Kidney epithelial cell (primary cell): ENCODE results near the gene UNC13B. TPM values are rescaled to one million over a fixed set of nuclear protein-coding genes. Genes with fewer than 3 reads are reported as not detected.

Source experiments
- DNase-seq: peaks from one replicate; pipeline ENCODE4 v3.0.0-alpha.2; 2010; ENCODE audit warnings: low read depth
- H3K27me3 ChIP-seq: 2 replicates; pipeline ENCODE4 v1.6.0; 2011; ENCODE audit warnings: low read length; ENCODE audit not compliant: control insufficient read depth, insufficient read depth
- H3K36me3 ChIP-seq: 2 replicates; pipeline ENCODE4 v1.5.1; 2011; ENCODE audit warnings: low read length; ENCODE audit not compliant: control insufficient read depth, insufficient read depth
- H3K4me3 ChIP-seq: 2 replicates; pipeline ENCODE4 v1.5.1; 2011; ENCODE audit warnings: low read depth, mild to moderate bottlenecking, control low read depth, low read length
- total RNA-seq: library from RNA; depleted of rRNA; stranded (reverse); fragments of >200 nt; gene quantifications from 2 replicates; pipeline ENCODE4 v1.2.3, GENCODE V29; 2015
- TF ChIP-seq, protein P1 (sequence below): IDR thresholded peaks from 2 replicates; pipeline ENCODE4 v1.5.1; 2011; ENCODE audit warnings: mild to moderate bottlenecking, moderate library complexity, low read length, control low read depth, inconsistent platforms; ENCODE audit not compliant: insufficient read depth, poor library complexity, severe bottlenecking

UNC13B gene
- total RNA-seq, result 30.0 and 30.1 TPM in 2 replicates

DNA sequence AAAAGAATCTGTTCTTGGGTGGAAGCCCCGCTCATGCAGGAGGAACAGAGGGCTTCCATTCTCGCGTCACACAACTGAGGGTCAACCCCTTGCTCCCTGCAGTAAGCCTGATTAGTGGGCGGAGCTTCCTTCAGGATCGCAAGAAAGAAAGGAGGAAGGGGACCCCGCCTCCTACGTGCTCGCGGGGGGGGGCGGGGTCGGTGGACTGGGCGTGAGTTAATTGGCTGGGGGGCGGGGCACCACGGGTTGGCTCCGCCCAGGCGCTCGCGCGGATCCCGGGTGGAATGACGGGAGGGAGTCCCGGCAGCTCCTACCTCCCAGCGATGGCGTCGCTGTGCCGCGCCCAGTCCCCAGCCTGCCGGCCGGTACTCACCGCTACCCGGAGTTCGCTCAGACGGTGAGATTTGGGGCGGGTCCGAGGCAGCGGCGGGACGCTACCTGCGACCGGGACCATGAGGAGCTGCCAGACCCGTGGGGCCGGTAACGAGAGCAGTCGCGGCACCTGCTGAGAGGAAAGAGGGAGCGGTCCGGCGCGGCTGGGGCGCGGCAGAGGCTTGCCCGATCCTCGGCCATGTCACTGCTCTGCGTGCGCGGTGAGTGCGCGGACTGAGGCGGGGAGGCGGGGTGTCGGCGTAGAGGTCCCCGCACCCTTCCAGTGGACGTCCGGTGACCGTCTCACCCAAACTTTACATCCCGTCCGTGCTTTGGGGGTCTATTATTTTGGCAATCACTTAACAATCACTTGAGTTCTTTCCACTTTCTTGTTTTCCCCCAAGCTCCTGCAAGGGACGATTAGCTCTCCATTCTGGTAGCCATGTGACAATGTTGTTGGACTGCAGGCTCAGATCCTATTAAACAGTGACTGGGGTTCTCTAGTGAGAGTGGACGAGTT is at the start of gene UNC13B:
TSS of gene UNC13B (plus strand) at position 297 of the 892 bp plus-strand sequence. CDS start at position 572, 275 bp downstream.
- peak within 1 kb of the TSS; percentile 80 for H3K4me3 ChIP-seq
- TF ChIP-seq, protein P1, sequence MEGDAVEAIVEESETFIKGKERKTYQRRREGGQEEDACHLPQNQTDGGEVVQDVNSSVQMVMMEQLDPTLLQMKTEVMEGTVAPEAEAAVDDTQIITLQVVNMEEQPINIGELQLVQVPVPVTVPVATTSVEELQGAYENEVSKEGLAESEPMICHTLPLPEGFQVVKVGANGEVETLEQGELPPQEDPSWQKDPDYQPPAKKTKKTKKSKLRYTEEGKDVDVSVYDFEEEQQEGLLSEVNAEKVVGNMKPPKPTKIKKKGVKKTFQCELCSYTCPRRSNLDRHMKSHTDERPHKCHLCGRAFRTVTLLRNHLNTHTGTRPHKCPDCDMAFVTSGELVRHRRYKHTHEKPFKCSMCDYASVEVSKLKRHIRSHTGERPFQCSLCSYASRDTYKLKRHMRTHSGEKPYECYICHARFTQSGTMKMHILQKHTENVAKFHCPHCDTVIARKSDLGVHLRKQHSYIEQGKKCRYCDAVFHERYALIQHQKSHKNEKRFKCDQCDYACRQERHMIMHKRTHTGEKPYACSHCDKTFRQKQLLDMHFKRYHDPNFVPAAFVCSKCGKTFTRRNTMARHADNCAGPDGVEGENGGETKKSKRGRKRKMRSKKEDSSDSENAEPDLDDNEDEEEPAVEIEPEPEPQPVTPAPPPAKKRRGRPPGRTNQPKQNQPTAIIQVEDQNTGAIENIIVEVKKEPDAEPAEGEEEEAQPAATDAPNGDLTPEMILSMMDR, result peak; percentile 17
- DNase-seq, result peak; percentile 67
- no peaks in the 10 kb centered on the region for H3K27me3 ChIP-seq
- H3K36me3 ChIP-seq, result no peaks in the 10 kb centered on the region

- H3K36me3 ChIP-seq, result no peaks in the 10 kb centered on the region
- no peaks in the 10 kb centered on the region for H3K27me3 ChIP-seq
- no peak overlapping the region for H3K4me3 ChIP-seq
- no peak for DNase-seq
- TF ChIP-seq, protein P1, result no peak
Observed at GRCh38 chr9:35112257-35113020, 49.4 kb upstream of the UNC13B start.

DNA sequence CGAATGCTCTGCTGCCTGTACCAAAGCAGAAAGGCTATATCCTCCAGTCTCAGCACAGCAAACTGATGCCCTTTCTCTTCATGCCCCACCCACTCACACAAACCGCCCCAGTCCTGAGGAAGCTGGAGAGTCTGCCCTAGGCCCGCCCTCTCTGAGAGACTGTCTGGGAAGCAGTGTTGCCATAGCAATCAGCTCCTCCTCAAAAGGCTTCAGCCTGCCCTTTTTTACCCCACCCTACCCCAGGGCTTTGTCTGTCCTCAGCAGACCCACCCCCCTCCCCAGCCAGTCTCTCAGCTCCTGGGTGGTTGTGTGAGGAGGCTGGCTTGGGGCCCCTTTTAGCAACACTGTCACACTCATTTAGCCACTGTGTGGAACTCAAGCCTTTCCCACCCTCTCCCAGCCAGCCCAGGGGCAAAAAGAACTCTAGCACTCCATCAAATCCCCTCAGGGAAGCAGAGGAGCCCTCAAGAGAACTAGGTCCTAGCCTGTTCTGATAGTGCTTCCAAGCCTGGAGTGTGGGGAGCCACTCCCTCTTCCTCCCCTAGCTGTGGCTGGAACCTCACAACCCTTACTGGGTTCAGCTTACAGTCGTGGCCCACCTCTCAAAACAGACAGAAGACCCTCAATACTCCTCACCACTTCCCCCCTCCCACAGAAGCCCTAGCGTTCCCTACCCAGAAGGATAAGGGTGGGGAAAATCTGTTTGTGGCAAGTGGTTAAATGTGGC is 47.5 kb upstream of the UNC13B start:
- Histone ChIP-seq H3K4me3 (peak overlapping the region; percentile 76), H3K27me3 (no peaks in the 10 kb centered on the region), H3K36me3 (no peaks in the 10 kb centered on the region)
- DNase-seq, result peak; percentile 91
- TF ChIP-seq, protein P1, result no peak

GRCh38 chr9:35114840-35115628 is 46.8 kb upstream of the UNC13B start:
- H3K36me3 ChIP-seq, result no peaks in the 10 kb centered on the region
- DNase-seq, result no peak
- peak overlapping the region; percentile 76 for H3K4me3 ChIP-seq
- TF ChIP-seq, protein P1, result no peak
- H3K27me3 ChIP-seq, result no peaks in the 10 kb centered on the region
